ENCODE measurements around the gene NME1.

DNA sequence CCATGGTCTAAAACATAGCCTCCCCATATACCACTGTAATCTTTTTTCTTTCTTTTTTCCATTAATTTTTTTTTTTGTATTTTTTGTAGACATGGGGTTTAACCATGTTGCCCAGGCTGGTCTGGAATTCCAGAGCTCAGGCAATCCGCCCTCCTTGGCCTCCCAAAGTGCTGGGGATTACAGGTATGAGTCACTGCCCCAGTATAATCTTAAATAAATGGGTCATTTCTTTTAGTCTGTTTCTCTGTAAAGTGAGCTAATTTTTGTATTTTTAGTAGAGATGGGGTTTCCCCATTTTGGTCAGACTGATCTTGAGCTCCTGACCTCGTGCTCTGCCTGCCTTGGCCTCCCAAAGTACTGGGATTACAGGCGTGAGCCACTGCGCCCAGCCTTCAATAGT, 5.7 kb upstream of the NME1 start:
- TF ChIP-seq POLR2A (IDR thresholded peaks at IDR 0.05; ENCODE audit: low read depth, low read length) (no peak), TAF1 (IDR thresholded peaks at IDR 0.05; ENCODE audit: borderline replicate concordance, low read depth, low read length) (no peak)

Data from GM12892 (cell line).